Middle frontal gyrus (tissue), 1 donor: ENCODE measurements around the gene RBM11.

Experiments
- DNase-seq: peaks from one replicate; pipeline ENCODE4 v3.0.0-alpha.2; 2015; ENCODE audit warnings: low spot score; ENCODE audit errors: extremely low spot score

The RBM11 gene

GRCh38 chr21:14270631-14271030, 54.7 kb downstream of the RBM11 start:
- no peak for DNase-seq

DNA sequence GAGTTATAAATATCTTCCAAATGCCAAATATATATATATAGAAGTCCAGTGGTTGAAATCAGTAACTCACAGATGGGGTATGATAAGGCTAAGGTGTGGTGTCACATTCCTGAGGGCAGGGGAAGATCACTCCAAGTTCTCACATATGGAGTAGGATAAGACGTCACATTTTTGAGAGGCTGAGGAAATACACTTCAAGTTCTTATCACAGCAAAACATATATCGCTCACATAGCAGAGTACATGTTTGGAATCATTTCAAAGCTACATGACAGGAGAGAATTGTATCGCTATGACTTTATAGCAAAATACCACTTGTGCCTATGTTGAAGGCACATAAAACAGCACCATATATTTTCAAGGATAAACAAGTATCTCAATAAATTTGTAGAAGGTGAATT, 55.1 kb downstream of the RBM11 start:
- no peak for DNase-seq

- no peak for DNase-seq
These were observed 55.7 kb downstream of the RBM11 start for GRCh38 chr21:14271641-14272040.

GRCh38 chr21:14273736-14274538, 58.0 kb downstream of the RBM11 start:
- DNase-seq, result no peak

DNA sequence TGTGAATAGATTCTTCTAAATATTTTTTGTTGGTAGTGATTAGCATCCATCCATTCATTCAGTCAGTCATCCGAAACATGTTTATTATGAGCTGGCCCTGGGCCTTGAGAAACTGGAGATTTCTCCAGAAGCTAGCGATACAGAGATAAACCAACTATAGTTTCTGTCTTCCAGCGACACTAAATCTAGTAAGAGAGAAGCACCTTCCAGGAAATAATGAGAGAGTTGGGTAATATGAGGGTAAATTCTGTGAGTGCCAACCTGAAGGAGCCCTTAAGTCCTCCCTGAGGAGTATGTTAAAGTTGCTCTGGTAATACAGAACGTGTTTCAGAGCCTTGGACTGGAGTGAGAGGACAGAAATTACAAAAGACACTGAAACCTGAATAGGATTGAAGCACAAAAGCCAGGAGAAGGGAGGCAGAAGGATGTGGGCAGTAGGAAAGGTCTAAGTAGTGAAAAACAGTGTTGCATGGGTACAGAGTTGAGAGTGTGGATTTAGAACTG, 59.8 kb downstream of the RBM11 start:
- no peak for DNase-seq
